HEK293T (cell line): Measurements from ENCODE around the gene NHS.

ENCODE experiments used
- CTCF ChIA-PET: fragments of 350-600 bp; formaldehyde crosslinking; extraction: SDS; loops from one replicate; lab custom pipeline; 2021; ENCODE audit warnings: antibody characterized with exemption, inconsistent platforms; lab: Yijun Ruan, JAX
- POLR2A ChIA-PET: fragments of 350-600 bp; formaldehyde crosslinking; extraction: SDS; loops from one replicate; lab custom pipeline; 2020; ENCODE audit warnings: antibody characterized with exemption, inconsistent platforms; lab: Yijun Ruan, JAX
- DNase-seq: peaks from one replicate; pipeline ENCODE4 v3.0.0; 2012; ENCODE audit warnings: mixed read lengths; ENCODE audit errors: extremely low spot score
- ARNT ChIP-seq: fragments of 450-650 bp; IDR thresholded peaks from 2 replicates; pipeline ENCODE4 v1.6.1; 2017; ENCODE audit warnings: mild to moderate bottlenecking
- BHLHE40 ChIP-seq: fragments of 450-650 bp; IDR thresholded peaks from 2 replicates; pipeline ENCODE4 v1.6.1; 2016; ENCODE audit warnings: mild to moderate bottlenecking, moderate library complexity, borderline replicate concordance
- CTBP1 ChIP-seq: fragments of 450-650 bp; IDR thresholded peaks from 2 replicates; pipeline ENCODE4 v1.6.1; 2016; ENCODE audit warnings: borderline replicate concordance
- ELF4 ChIP-seq: fragments of 450-650 bp; IDR thresholded peaks from 2 replicates; pipeline ENCODE4 v1.6.1; 2017; ENCODE audit warnings: antibody characterized with exemption
- FOXA1 ChIP-seq: fragments of 450-650 bp; IDR thresholded peaks from 2 replicates; pipeline ENCODE4 v1.6.1; 2016; ENCODE audit warnings: mild to moderate bottlenecking
- FOXK2 ChIP-seq: fragments of 450-650 bp; IDR thresholded peaks from 2 replicates; pipeline ENCODE4 v1.6.1; 2016; ENCODE audit warnings: mild to moderate bottlenecking
- FOXM1 ChIP-seq: fragments of 450-650 bp; IDR thresholded peaks from 2 replicates; pipeline ENCODE4 v1.6.1; 2017; ENCODE audit warnings: mild to moderate bottlenecking, borderline replicate concordance
- HDGF ChIP-seq: fragments of 450-650 bp; IDR thresholded peaks from 2 replicates; pipeline ENCODE4 v1.6.1; 2017; ENCODE audit warnings: antibody characterized with exemption, borderline replicate concordance
- L3MBTL2 ChIP-seq: fragments of 450-650 bp; conservative IDR thresholded peaks from 2 replicates; pipeline ENCODE4 v1.6.1; 2016; ENCODE audit warnings: mild to moderate bottlenecking
- LEF1 ChIP-seq: fragments of 450-650 bp; IDR thresholded peaks from 2 replicates; pipeline ENCODE4 v1.6.1; 2017; ENCODE audit warnings: mild to moderate bottlenecking, borderline replicate concordance
- NFRKB ChIP-seq: fragments of 450-650 bp; IDR thresholded peaks from 2 replicates; pipeline ENCODE4 v1.6.1; 2016; ENCODE audit warnings: mild to moderate bottlenecking, moderate library complexity
- PKNOX1 ChIP-seq: fragments of 450-650 bp; IDR thresholded peaks from 2 replicates; pipeline ENCODE4 v1.6.1; 2016
- SP1 ChIP-seq: fragments of 450-650 bp; IDR thresholded peaks from 2 replicates; pipeline ENCODE4 v1.6.1; 2017
- SUZ12 ChIP-seq: fragments of 450-650 bp; IDR thresholded peaks from 2 replicates; pipeline ENCODE4 v1.6.1; 2016; ENCODE audit warnings: mild to moderate bottlenecking
- TARDBP ChIP-seq: fragments of 450-650 bp; IDR thresholded peaks from 2 replicates; pipeline ENCODE4 v1.6.1; 2016
- ZNF384 ChIP-seq: fragments of 450-650 bp; IDR thresholded peaks from 2 replicates; pipeline ENCODE4 v1.6.1; 2016

Gene NHS

GRCh38 chrX:17390419-17390850 is 15.4 kb downstream of the NHS start:
- ChIA-PET POLR2A (no interaction called here), CTCF (no interaction called here)
- TF ChIP-seq BHLHE40 (no peak), FOXK2 (no peak), ZNF384 (no peak), TARDBP (no peak), LEF1 (no peak), SP1 (no peak), PKNOX1 (no peak), NFRKB (no peak), CTBP1 (no peak), HDGF (no peak), ELF4 (no peak), SUZ12 (no peak)
- DNase-seq = no peak

- POLR2A ChIA-PET = no interaction called here
- no peak for DNase-seq
- CTCF ChIA-PET = no interaction called here
- TF ChIP-seq SUZ12 = no peak
- TF ChIP-seq FOXK2 = no peak
- no peak for TF ChIP-seq NFRKB
- TF ChIP-seq FOXA1 = no peak
- TF ChIP-seq ZNF384 = no peak
- no peak for TF ChIP-seq BHLHE40
- no peak for TF ChIP-seq CTBP1
- TF ChIP-seq ARNT = no peak
- no peak for TF ChIP-seq TARDBP
- TF ChIP-seq PKNOX1 = no peak
- TF ChIP-seq L3MBTL2 = no peak
- no peak for TF ChIP-seq ELF4
- no peak for TF ChIP-seq FOXM1
- TF ChIP-seq SP1 = no peak
- TF ChIP-seq LEF1 = no peak
Observed at GRCh38 chrX:17395154-17395553, 20.2 kb downstream of the NHS start.

- TF ChIP-seq LEF1 = no peak
- TF ChIP-seq SUZ12 = no peak
- TF ChIP-seq L3MBTL2 = no peak
- no peak for TF ChIP-seq SP1
- TF ChIP-seq PKNOX1 = no peak
- no peak for TF ChIP-seq CTBP1
- no peak for TF ChIP-seq FOXA1
- no peak for TF ChIP-seq BHLHE40
- TF ChIP-seq HDGF = no peak
- TF ChIP-seq FOXM1 = no peak
- no peak for TF ChIP-seq ZNF384
- no peak for TF ChIP-seq TARDBP
- no peak for TF ChIP-seq FOXK2
- TF ChIP-seq ARNT = no peak
- no peak for TF ChIP-seq ELF4
- no peak for DNase-seq
- POLR2A ChIA-PET = no interaction called here
- CTCF ChIA-PET = no interaction called here
Observed at GRCh38 chrX:17397074-17397473, 22.1 kb downstream of the NHS start.

- ChIA-PET CTCF (no interaction called here), POLR2A (no interaction called here)
- DNase-seq = no peak
- TF ChIP-seq NFRKB = no peak
- no peak for TF ChIP-seq FOXA1
- no peak for TF ChIP-seq SP1
- no peak for TF ChIP-seq FOXK2
- no peak for TF ChIP-seq ARNT
- TF ChIP-seq FOXM1 = no peak
- no peak for TF ChIP-seq BHLHE40
- no peak for TF ChIP-seq PKNOX1
- TF ChIP-seq TARDBP = no peak
- no peak for TF ChIP-seq SUZ12
- TF ChIP-seq CTBP1 = no peak
- TF ChIP-seq ZNF384 = no peak
- TF ChIP-seq ELF4 = no peak
- no peak for TF ChIP-seq L3MBTL2
- no peak for TF ChIP-seq LEF1
- TF ChIP-seq HDGF = no peak
Observed at GRCh38 chrX:17403189-17403691, 28.2 kb downstream of the NHS start.

GRCh38 chrX:17403972-17404371 is 29.0 kb downstream of the NHS start:
- no peak for DNase-seq
- ChIA-PET POLR2A (interaction anchor here (1.0 kb wide), 1 partner anchor 105 kb away, joined by 4 read pairs; no protein-coding TSS in a partner anchor), CTCF (no interaction called here)
- TF ChIP-seq L3MBTL2 (no peak), FOXA1 (no peak), FOXM1 (no peak), TARDBP (no peak), BHLHE40 (no peak), ARNT (no peak), ELF4 (no peak), FOXK2 (no peak), PKNOX1 (no peak), SP1 (no peak), SUZ12 (no peak), ZNF384 (no peak), NFRKB (no peak), CTBP1 (no peak)
